Measurements from ENCODE around the gene GBA2.

GBA2 gene

DNA sequence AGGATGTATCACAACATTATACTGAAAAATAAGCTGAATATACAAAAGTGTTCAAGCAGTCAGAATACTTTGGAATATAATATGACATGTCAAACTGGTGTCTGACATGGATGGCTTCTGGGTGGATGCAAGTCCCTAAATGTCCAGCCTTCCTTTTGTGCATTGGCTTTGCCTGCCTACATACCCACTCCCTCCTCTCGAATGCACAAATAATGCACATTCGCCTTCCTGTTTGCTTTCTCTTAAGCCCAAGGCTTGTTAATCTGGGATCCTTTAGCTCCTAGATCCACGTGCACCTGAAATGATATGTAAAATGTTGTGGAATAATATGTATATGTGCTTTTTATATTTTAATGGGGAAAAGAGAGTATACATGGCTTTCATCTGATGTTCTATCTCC, 29.5 kb upstream of the GBA2 start:
- POLR2A ChIA-PET, result no interaction called here
- CTCF ChIA-PET, result no interaction called here

DNA sequence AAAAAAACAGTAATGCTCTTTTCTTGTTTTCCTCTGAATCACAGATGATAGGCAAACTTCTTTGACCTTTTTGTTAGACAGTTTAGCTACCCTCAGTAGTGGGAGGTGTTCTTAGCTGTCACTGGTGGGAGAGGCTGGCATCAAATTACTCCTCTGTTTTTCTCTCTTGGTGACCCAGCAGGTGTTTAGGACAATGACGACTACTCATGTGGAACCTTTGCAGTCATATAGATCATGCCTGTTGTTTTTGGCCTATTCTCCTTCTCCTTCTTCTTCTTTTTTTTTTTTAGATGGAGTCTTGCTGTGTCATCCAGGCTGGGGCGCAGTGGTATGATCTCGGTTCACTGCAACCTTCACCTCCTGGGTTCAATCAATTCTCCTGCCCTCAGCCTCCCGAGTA, 27.0 kb upstream of the GBA2 start:
- ChIA-PET CTCF (interaction anchor here (1.0 to 1.9 kb wide), 3 partner anchors 14 to 170 kb away, joined by 4 to 6 read pairs (median 5); no protein-coding TSS in a partner anchor), POLR2A (interaction anchor here (0.9 to 1.3 kb wide), 2 partner anchors 27 to 29 kb away, joined by 3 read pairs; partner anchors contain the start of genes GBA2 and RGP1)
- TF ChIP-seq LEF1 (IDR thresholded peaks at IDR 0.05; ENCODE audit: borderline replicate concordance) (no peak), BHLHE40 (IDR thresholded peaks at IDR 0.05; ENCODE audit: borderline replicate concordance) (no peak)
- no peak for DNase-seq (ENCODE audit: extremely low spot score)

More for the DNA sequence above, 29.5 kb upstream of the GBA2 start:
- no peak for TF ChIP-seq L3MBTL2 (conservative IDR thresholded peaks at IDR 0.05)
- TF ChIP-seq SUZ12 (IDR thresholded peaks at IDR 0.05), result no peak
- no peak for TF ChIP-seq SP1 (IDR thresholded peaks at IDR 0.05)
- TF ChIP-seq TARDBP (IDR thresholded peaks at IDR 0.05), result no peak
- TF ChIP-seq CTBP1 (IDR thresholded peaks at IDR 0.05; ENCODE audit: borderline replicate concordance), result no peak
- TF ChIP-seq, protein P1, sequence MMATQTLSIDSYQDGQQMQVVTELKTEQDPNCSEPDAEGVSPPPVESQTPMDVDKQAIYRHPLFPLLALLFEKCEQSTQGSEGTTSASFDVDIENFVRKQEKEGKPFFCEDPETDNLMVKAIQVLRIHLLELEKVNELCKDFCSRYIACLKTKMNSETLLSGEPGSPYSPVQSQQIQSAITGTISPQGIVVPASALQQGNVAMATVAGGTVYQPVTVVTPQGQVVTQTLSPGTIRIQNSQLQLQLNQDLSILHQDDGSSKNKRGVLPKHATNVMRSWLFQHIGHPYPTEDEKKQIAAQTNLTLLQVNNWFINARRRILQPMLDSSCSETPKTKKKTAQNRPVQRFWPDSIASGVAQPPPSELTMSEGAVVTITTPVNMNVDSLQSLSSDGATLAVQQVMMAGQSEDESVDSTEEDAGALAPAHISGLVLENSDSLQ (IDR thresholded peaks at IDR 0.05), result no peak
- TF ChIP-seq FOXA1 (IDR thresholded peaks at IDR 0.05), result no peak
- no peak for TF ChIP-seq HDGF (IDR thresholded peaks at IDR 0.05; ENCODE audit: borderline replicate concordance)
- TF ChIP-seq FOXM1 (IDR thresholded peaks at IDR 0.05; ENCODE audit: borderline replicate concordance), result no peak
- no peak for TF ChIP-seq ZNF384 (IDR thresholded peaks at IDR 0.05)
- TF ChIP-seq ELF4 (IDR thresholded peaks at IDR 0.05), result no peak
- TF ChIP-seq ARNT (IDR thresholded peaks at IDR 0.05), result no peak
- TF ChIP-seq LEF1 (IDR thresholded peaks at IDR 0.05; ENCODE audit: borderline replicate concordance), result no peak
- no peak for TF ChIP-seq NFRKB (IDR thresholded peaks at IDR 0.05)
- no peak for TF ChIP-seq BHLHE40 (IDR thresholded peaks at IDR 0.05; ENCODE audit: borderline replicate concordance)
- TF ChIP-seq FOXK2 (IDR thresholded peaks at IDR 0.05), result no peak
- no peak for DNase-seq (ENCODE audit: extremely low spot score)

GRCh38 chr9:35774907-35775635, 26.0 kb upstream of the GBA2 start:
- no peak for DNase-seq (ENCODE audit: extremely low spot score)
- CTCF ChIA-PET, result interaction anchor here (1.0 to 1.9 kb wide), 3 partner anchors 15 to 171 kb away, joined by 4 to 6 read pairs (median 5); no protein-coding TSS in a partner anchor
- POLR2A ChIA-PET, result interaction anchor here (0.9 to 1.3 kb wide), 2 partner anchors 26 to 28 kb away, joined by 3 read pairs; partner anchors contain the start of genes GBA2 and RGP1
- TF ChIP-seq CTBP1 (IDR thresholded peaks at IDR 0.05; ENCODE audit: borderline replicate concordance) (no peak), ELF4 (IDR thresholded peaks at IDR 0.05) (no peak), FOXM1 (IDR thresholded peaks at IDR 0.05; ENCODE audit: borderline replicate concordance) (no peak), L3MBTL2 (conservative IDR thresholded peaks at IDR 0.05) (no peak), BHLHE40 (IDR thresholded peaks at IDR 0.05; ENCODE audit: borderline replicate concordance) (no peak), TARDBP (IDR thresholded peaks at IDR 0.05) (no peak), SUZ12 (IDR thresholded peaks at IDR 0.05) (no peak), SP1 (IDR thresholded peaks at IDR 0.05) (no peak), ARNT (IDR thresholded peaks at IDR 0.05) (no peak), LEF1 (IDR thresholded peaks at IDR 0.05; ENCODE audit: borderline replicate concordance) (no peak), HDGF (IDR thresholded peaks at IDR 0.05; ENCODE audit: borderline replicate concordance) (no peak), ZNF384 (IDR thresholded peaks at IDR 0.05) (no peak)
- TF ChIP-seq, protein P1 (IDR thresholded peaks at IDR 0.05), result no peak

- CTCF ChIA-PET, result no interaction called here
- POLR2A ChIA-PET, result interaction anchor here (1.4 kb wide), 1 partner anchor 15 kb away, joined by 3 read pairs; no protein-coding TSS in a partner anchor
- DNase-seq (ENCODE audit: extremely low spot score), result no peak
- TF ChIP-seq SUZ12 (IDR thresholded peaks at IDR 0.05) (no peak), FOXK2 (IDR thresholded peaks at IDR 0.05) (no peak), SP1 (IDR thresholded peaks at IDR 0.05) (no peak), TARDBP (IDR thresholded peaks at IDR 0.05) (no peak), ARNT (IDR thresholded peaks at IDR 0.05) (no peak), ELF4 (IDR thresholded peaks at IDR 0.05) (no peak), FOXM1 (IDR thresholded peaks at IDR 0.05; ENCODE audit: borderline replicate concordance) (no peak), HDGF (IDR thresholded peaks at IDR 0.05; ENCODE audit: borderline replicate concordance) (no peak), CTBP1 (IDR thresholded peaks at IDR 0.05; ENCODE audit: borderline replicate concordance) (no peak), FOXA1 (IDR thresholded peaks at IDR 0.05) (no peak), BHLHE40 (IDR thresholded peaks at IDR 0.05; ENCODE audit: borderline replicate concordance) (no peak), L3MBTL2 (conservative IDR thresholded peaks at IDR 0.05) (no peak), ZNF384 (IDR thresholded peaks at IDR 0.05) (no peak), LEF1 (IDR thresholded peaks at IDR 0.05; ENCODE audit: borderline replicate concordance) (no peak), NFRKB (IDR thresholded peaks at IDR 0.05) (no peak)
- TF ChIP-seq, protein P1 (IDR thresholded peaks at IDR 0.05), result no peak
These were observed 22.9 kb upstream of the GBA2 start for GRCh38 chr9:35771943-35772342.

DNA sequence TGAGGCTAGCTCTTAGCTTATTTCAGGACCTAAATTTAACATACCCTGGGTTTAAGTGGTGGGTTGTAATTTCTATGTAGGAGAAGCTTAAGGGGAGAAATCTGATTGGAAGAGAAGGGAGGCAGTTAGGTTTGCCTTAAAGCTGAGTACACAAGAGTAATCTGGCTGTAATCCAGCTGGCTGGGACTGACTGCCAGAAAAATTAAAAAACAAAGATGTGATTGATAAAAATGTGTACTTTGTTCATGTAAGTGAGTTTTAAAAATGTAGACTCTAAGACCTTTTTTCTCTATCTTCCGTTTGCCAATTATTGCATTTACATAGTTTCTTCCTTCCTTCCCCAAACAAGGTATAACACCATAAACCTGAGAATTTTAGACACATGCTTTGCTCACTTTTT, 22.5 kb upstream of the GBA2 start:
- DNase-seq (ENCODE audit: extremely low spot score), result no peak
- CTCF ChIA-PET, result interaction anchor here (1.4 kb wide), 1 partner anchor 75 kb away, joined by 3 read pairs; no protein-coding TSS in a partner anchor
- TF ChIP-seq HDGF (IDR thresholded peaks at IDR 0.05; ENCODE audit: borderline replicate concordance) (no peak), ARNT (IDR thresholded peaks at IDR 0.05) (no peak), ZNF384 (IDR thresholded peaks at IDR 0.05) (no peak), FOXM1 (IDR thresholded peaks at IDR 0.05; ENCODE audit: borderline replicate concordance) (no peak), BHLHE40 (IDR thresholded peaks at IDR 0.05; ENCODE audit: borderline replicate concordance) (no peak), SUZ12 (IDR thresholded peaks at IDR 0.05) (no peak), ELF4 (IDR thresholded peaks at IDR 0.05) (no peak), CTBP1 (IDR thresholded peaks at IDR 0.05; ENCODE audit: borderline replicate concordance) (no peak), FOXK2 (IDR thresholded peaks at IDR 0.05) (no peak), LEF1 (IDR thresholded peaks at IDR 0.05; ENCODE audit: borderline replicate concordance) (no peak), FOXA1 (IDR thresholded peaks at IDR 0.05) (no peak), NFRKB (IDR thresholded peaks at IDR 0.05) (no peak), TARDBP (IDR thresholded peaks at IDR 0.05) (no peak), SP1 (IDR thresholded peaks at IDR 0.05) (no peak)
- POLR2A ChIA-PET, result no interaction called here
